Measurements from ENCODE around the gene ASNS. TPM values are rescaled to one million over a fixed set of nuclear protein-coding genes. Genes with fewer than 3 reads are reported as not detected.

ASNS gene
- total and polyA plus RNA-seq, 2 experiments from 2014 or later, result 45.7 to 69.7 TPM

- H3K4me2 ChIP-seq, result no peak overlapping the region
- no peak overlapping the region for H2AFZ ChIP-seq
- H3K79me2 ChIP-seq, result peaks cover 21% of the 10 kb centered on the region
- no peaks in the 10 kb centered on the region for H3K9me2 ChIP-seq (replicated peaks; ENCODE audit: insufficient read depth)
- H3K9me3 ChIP-seq (ENCODE audit: low read depth), result no peaks in the 10 kb centered on the region
- TF ChIP-seq CTCF (IDR thresholded peaks at IDR 0.05; ENCODE audit: poor library complexity), result no peak
- no peak for TF ChIP-seq EZH2phosphoT487 (IDR thresholded peaks at IDR 0.05; ENCODE audit: low read depth, severe bottlenecking, unreplicated experiment)
- TF ChIP-seq EZH2 (IDR thresholded peaks at IDR 0.05; ENCODE audit: borderline replicate concordance), result no peak
- no peaks in the 10 kb centered on the region for H3K27me3 ChIP-seq
- DNase-seq (ENCODE audit: low spot score), result no peak
- no peaks in the 10 kb centered on the region for H3K36me3 ChIP-seq (replicated peaks; ENCODE audit: insufficient read depth, low read depth)
- no peaks in the 10 kb centered on the region for H4K20me1 ChIP-seq (ENCODE audit: insufficient read depth, poor library complexity, severe bottlenecking)
- no peak overlapping the region for H3K27ac ChIP-seq
- no peaks in the 10 kb centered on the region for H3K4me1 ChIP-seq (ENCODE audit: insufficient read depth)
- no peak overlapping the region for H3K4me3 ChIP-seq
Measured at GRCh38 chr7:97868314-97868713, 3.9 kb downstream of the ASNS start.

GRCh38 chr7:97865104-97865503, 7.1 kb downstream of the ASNS start:
- Histone ChIP-seq H3K27me3 (no peaks in the 10 kb centered on the region), H3K4me3 (no peak overlapping the region), H3K79me2 (peaks cover 7% of the 10 kb centered on the region), H4K20me1 (ENCODE audit: insufficient read depth, poor library complexity, severe bottlenecking) (no peaks in the 10 kb centered on the region), H3K4me1 (ENCODE audit: insufficient read depth) (no peaks in the 10 kb centered on the region), H3K9me2 (replicated peaks; ENCODE audit: insufficient read depth) (no peaks in the 10 kb centered on the region), H3K4me2 (no peak overlapping the region), H3K36me3 (replicated peaks; ENCODE audit: insufficient read depth, low read depth) (no peaks in the 10 kb centered on the region), H3K27ac (no peak overlapping the region), H3K9me3 (ENCODE audit: low read depth) (no peaks in the 10 kb centered on the region), H2AFZ (no peak overlapping the region)
- no peak for TF ChIP-seq CTCF (IDR thresholded peaks at IDR 0.05; ENCODE audit: poor library complexity)
- TF ChIP-seq EZH2 (IDR thresholded peaks at IDR 0.05; ENCODE audit: borderline replicate concordance), result no peak
- TF ChIP-seq EZH2phosphoT487 (IDR thresholded peaks at IDR 0.05; ENCODE audit: low read depth, severe bottlenecking, unreplicated experiment), result no peak
- no peak for DNase-seq (ENCODE audit: low spot score)
- WGBS (ENCODE audit: low lambda C conversion rate, missing lambda C conversion rate), result 91% methylated on average over 3 of the region's 3 CpGs

GRCh38 chr7:97859606-97860204, 12.5 kb downstream of the ASNS start:
- no peaks in the 10 kb centered on the region for H3K9me2 ChIP-seq (replicated peaks; ENCODE audit: insufficient read depth)
- H3K79me2 ChIP-seq, result no peaks in the 10 kb centered on the region
- no peaks in the 10 kb centered on the region for H3K4me1 ChIP-seq (ENCODE audit: insufficient read depth)
- H3K36me3 ChIP-seq (replicated peaks; ENCODE audit: insufficient read depth, low read depth), result peaks cover 8% of the 10 kb centered on the region
- no peak for DNase-seq (ENCODE audit: low spot score)
- TF ChIP-seq CTCF (IDR thresholded peaks at IDR 0.05; ENCODE audit: poor library complexity) (no peak), EZH2 (IDR thresholded peaks at IDR 0.05; ENCODE audit: borderline replicate concordance) (no peak), EZH2phosphoT487 (IDR thresholded peaks at IDR 0.05; ENCODE audit: low read depth, severe bottlenecking, unreplicated experiment) (no peak)
- H3K4me3 ChIP-seq, result no peak overlapping the region
- no peak overlapping the region for H2AFZ ChIP-seq
- 93% methylated on average over 4 of the region's 4 CpGs for WGBS (ENCODE audit: low lambda C conversion rate, missing lambda C conversion rate)
- H4K20me1 ChIP-seq (ENCODE audit: insufficient read depth, poor library complexity, severe bottlenecking), result no peaks in the 10 kb centered on the region
- no peaks in the 10 kb centered on the region for H3K9me3 ChIP-seq (ENCODE audit: low read depth)
- no peak overlapping the region for H3K27ac ChIP-seq
- H3K4me2 ChIP-seq, result no peak overlapping the region
- H3K27me3 ChIP-seq, result no peaks in the 10 kb centered on the region

Data from hepatocyte (in vitro differentiated cells).